PC-9 (cell line): ENCODE data around the gene MB21D2. TPM values are rescaled to one million over a fixed set of nuclear protein-coding genes. Genes with fewer than 3 reads are reported as not detected.

Source experiments
- BruUV-seq: library from RNA; stranded (reverse); fragments of 400-500 nt; replicated peaks from 2 replicates; lab custom pipeline; 2021; lab: Mats Ljungman, UMichigan
- CTCF ChIA-PET: fragments of 300-600 bp; sonication (Branson Sonifier 250); formaldehyde crosslinking; loops from one replicate; lab custom pipeline; 2022; ENCODE audit warnings: antibody characterized with exemption; lab: Charles Lee
- POLR2A ChIA-PET: fragments of 300-600 bp; sonication (Branson Sonifier 250); formaldehyde crosslinking; loops from one replicate; lab custom pipeline; 2022; ENCODE audit warnings: antibody characterized with exemption; ENCODE audit not compliant: unreplicated experiment; lab: Charles Lee
- DNase-seq, 2 experiments: peaks; one replicate each; pipeline versions ENCODE4 v3.0.0 to v3.0.0-alpha.2; 2015 to 2022; ENCODE audit warnings: mixed read lengths in 1 of 2
- H2AFZ ChIP-seq: fragments of 200-600 bp; sonication (generic); 2 replicates; pipeline ENCODE4 v1.8.1; 2017; ENCODE audit warnings: antibody characterized with exemption
- H3F3A ChIP-seq: fragments of 200-600 bp; sonication (generic); 2 replicates; pipeline ENCODE4 v1.8.1; 2017; ENCODE audit warnings: antibody characterized with exemption, mild to moderate bottlenecking, low read depth; ENCODE audit not compliant: insufficient read depth
- H3K27ac ChIP-seq: fragments of 200-600 bp; sonication (generic); 2 replicates; pipeline ENCODE4 v1.6.1; 2016; ENCODE audit warnings: mixed run types
- H3K27me3 ChIP-seq: fragments of 200-600 bp; sonication (generic); 2 replicates; pipeline ENCODE4 v1.6.1; 2016; ENCODE audit warnings: low read depth, mixed run types; ENCODE audit not compliant: insufficient read depth
- H3K36me3 ChIP-seq: fragments of 200-600 bp; sonication (generic); 2 replicates; pipeline ENCODE4 v1.6.1; 2016; ENCODE audit warnings: low read depth, mixed run types
- H3K4me1 ChIP-seq: fragments of 200-600 bp; sonication (generic); replicated peaks from 2 replicates; pipeline ENCODE4 v1.6.1; 2016; ENCODE audit warnings: mixed run types; ENCODE audit not compliant: insufficient read depth
- H3K4me2 ChIP-seq: fragments of 200-600 bp; sonication (generic); 2 replicates; pipeline ENCODE4 v1.6.1; 2017; ENCODE audit warnings: mixed run types
- H3K4me3 ChIP-seq: fragments of 200-600 bp; sonication (generic); 2 replicates; pipeline ENCODE4 v1.6.1; 2016; ENCODE audit warnings: mixed run types
- H3K79me2 ChIP-seq: fragments of 200-600 bp; sonication (generic); 2 replicates; pipeline ENCODE4 v1.6.1; 2017; ENCODE audit warnings: low read depth, mixed run types
- H3K9me2 ChIP-seq: fragments of 200-600 bp; sonication (generic); 2 replicates; pipeline ENCODE4 v1.8.1; 2017; ENCODE audit warnings: mild to moderate bottlenecking; ENCODE audit not compliant: insufficient read depth
- H3K9me3 ChIP-seq: fragments of 200-600 bp; sonication (generic); 2 replicates; pipeline ENCODE4 v1.8.1; 2016; ENCODE audit warnings: low read depth; ENCODE audit not compliant: insufficient read depth
- H4K20me1 ChIP-seq: fragments of 200-600 bp; sonication (generic); 2 replicates; pipeline ENCODE4 v1.8.1; 2017; ENCODE audit not compliant: insufficient read depth
- EZH2 ChIP-seq: fragments of 200-600 bp; sonication (generic); IDR thresholded peaks from 2 replicates; pipeline ENCODE4 v1.8.0; 2017; ENCODE audit warnings: antibody characterized with exemption, low read depth
- intact Hi-C: fragments of 100-400 bp; cut with micrococcal nuclease; formaldehyde crosslinking; loops from one replicate; pipeline ENCODE4 v1.10.0; 2022; ENCODE audit not compliant: unreplicated experiment
- total RNA-seq: library from RNA; stranded (reverse); gene quantifications from 2 replicates; pipeline ENCODE4 v1.2.3, GENCODE V29; 2021
- TF ChIP-seq, protein P1 (sequence below): fragments of 200-600 bp; sonication (generic); conservative IDR thresholded peaks from 2 replicates; pipeline ENCODE4 v1.6.1; 2017; ENCODE audit warnings: mixed run types, antibody characterized with exemption, mild to moderate bottlenecking, moderate library complexity

MB21D2 gene
- total RNA-seq, 1 experiment from 2014 or later: 5.1 TPM

GRCh38 chr3:192816351-192816750, 101.3 kb downstream of the MB21D2 start:
- TF ChIP-seq, protein P1, sequence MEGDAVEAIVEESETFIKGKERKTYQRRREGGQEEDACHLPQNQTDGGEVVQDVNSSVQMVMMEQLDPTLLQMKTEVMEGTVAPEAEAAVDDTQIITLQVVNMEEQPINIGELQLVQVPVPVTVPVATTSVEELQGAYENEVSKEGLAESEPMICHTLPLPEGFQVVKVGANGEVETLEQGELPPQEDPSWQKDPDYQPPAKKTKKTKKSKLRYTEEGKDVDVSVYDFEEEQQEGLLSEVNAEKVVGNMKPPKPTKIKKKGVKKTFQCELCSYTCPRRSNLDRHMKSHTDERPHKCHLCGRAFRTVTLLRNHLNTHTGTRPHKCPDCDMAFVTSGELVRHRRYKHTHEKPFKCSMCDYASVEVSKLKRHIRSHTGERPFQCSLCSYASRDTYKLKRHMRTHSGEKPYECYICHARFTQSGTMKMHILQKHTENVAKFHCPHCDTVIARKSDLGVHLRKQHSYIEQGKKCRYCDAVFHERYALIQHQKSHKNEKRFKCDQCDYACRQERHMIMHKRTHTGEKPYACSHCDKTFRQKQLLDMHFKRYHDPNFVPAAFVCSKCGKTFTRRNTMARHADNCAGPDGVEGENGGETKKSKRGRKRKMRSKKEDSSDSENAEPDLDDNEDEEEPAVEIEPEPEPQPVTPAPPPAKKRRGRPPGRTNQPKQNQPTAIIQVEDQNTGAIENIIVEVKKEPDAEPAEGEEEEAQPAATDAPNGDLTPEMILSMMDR: peak; percentile 96
- no peak for TF ChIP-seq EZH2
- H3K27me3 ChIP-seq: no peaks in the 10 kb centered on the region
- no peak overlapping the region for H3K4me3 ChIP-seq
- peaks cover 19% of the 10 kb centered on the region for H3K4me1 ChIP-seq
- H4K20me1 ChIP-seq: peaks cover 47% of the 10 kb centered on the region
- peak; percentile 29 to 67 for DNase-seq
- no peaks in the 10 kb centered on the region for H3K9me2 ChIP-seq
- H3K27ac ChIP-seq: no peak overlapping the region
- ChIA-PET POLR2A (interaction anchor here (0.6 to 0.7 kb wide), 2 partner anchors 67 to 81 kb away, joined by 4 to 5 read pairs; no protein-coding TSS in a partner anchor), CTCF (interaction anchor here (0.5 to 2.2 kb wide), 4 partner anchors 63 to 685 kb away, joined by 3 to 7 read pairs (median 4); no protein-coding TSS in a partner anchor)
- H2AFZ ChIP-seq: no peak overlapping the region
- no peaks in the 10 kb centered on the region for H3K9me3 ChIP-seq
- H3F3A ChIP-seq: peaks cover 19% of the 10 kb centered on the region
- BruUV-seq: no TSS peak
- H3K36me3 ChIP-seq: no peaks in the 10 kb centered on the region
- H3K79me2 ChIP-seq: no peaks in the 10 kb centered on the region
- H3K4me2 ChIP-seq: no peak overlapping the region
- intact Hi-C loops: loop anchor here (1.0 to 5.0 kb wide), 6 partner anchors 102 to 756 kb away; no protein-coding TSS in a partner anchor

GRCh38 chr3:192812743-192813383, 104.8 kb downstream of the MB21D2 start:
- DNase-seq: peak; percentile 47 to 71
- intact Hi-C loops: loop anchor here (1.0 to 5.0 kb wide), 3 partner anchors 228 to 1589 kb away; no protein-coding TSS in a partner anchor
- Histone ChIP-seq H3K9me3 (no peaks in the 10 kb centered on the region), H3K4me1 (no peaks in the 10 kb centered on the region), H3K27me3 (no peaks in the 10 kb centered on the region), H3F3A (no peaks in the 10 kb centered on the region), H3K36me3 (no peaks in the 10 kb centered on the region), H2AFZ (no peak overlapping the region), H3K79me2 (no peaks in the 10 kb centered on the region), H4K20me1 (peaks cover 30% of the 10 kb centered on the region), H3K4me2 (no peak overlapping the region), H3K27ac (no peak overlapping the region), H3K4me3 (no peak overlapping the region), H3K9me2 (no peaks in the 10 kb centered on the region)
- ChIA-PET CTCF (interaction anchor here (0.6 to 1.8 kb wide), 14 partner anchors 15 to 1950 kb away, joined by 3 to 9 read pairs (median 4); partner anchors contain the start of gene GMNC), POLR2A (no interaction called here)
- no TSS peak for BruUV-seq
- TF ChIP-seq EZH2: no peak
- TF ChIP-seq, protein P1: peak; percentile 84

- ChIA-PET POLR2A (no interaction called here), CTCF (no interaction called here)
- H3K4me3 ChIP-seq: no peak overlapping the region
- H3K36me3 ChIP-seq: no peaks in the 10 kb centered on the region
- H3K9me2 ChIP-seq: no peaks in the 10 kb centered on the region
- no peak for TF ChIP-seq EZH2
- TF ChIP-seq, protein P1: no peak
- H4K20me1 ChIP-seq: no peaks in the 10 kb centered on the region
- no peak overlapping the region for H3K4me2 ChIP-seq
- H3K4me1 ChIP-seq: no peaks in the 10 kb centered on the region
- no peaks in the 10 kb centered on the region for H3K9me3 ChIP-seq
- DNase-seq: no peak
- H3F3A ChIP-seq: no peaks in the 10 kb centered on the region
- no peaks in the 10 kb centered on the region for H3K27me3 ChIP-seq
- intact Hi-C loops: no loop called here
- no peak overlapping the region for H2AFZ ChIP-seq
- no peak overlapping the region for H3K27ac ChIP-seq
- H3K79me2 ChIP-seq: no peaks in the 10 kb centered on the region
- no TSS peak for BruUV-seq
These were observed 111.9 kb downstream of the MB21D2 start for GRCh38 chr3:192805711-192806110.
